WTC11 (cell line): ENCODE measurements around the gene U2AF1L4. TPM values are rescaled to one million over a fixed set of nuclear protein-coding genes. Genes with fewer than 3 reads are reported as not detected.

Experiments used
- ATAC-seq: fragments of 200-7000 bp; cut with Tn5 transposase; 2 replicates; pipeline ENCODE4 v1.10.0; 2021; ENCODE audit warnings: mild to moderate bottlenecking, moderate library complexity
- CTCF ChIA-PET: fragments of 300-600 bp; sonication (Branson Sonifier 250); formaldehyde crosslinking; loops from one replicate; lab custom pipeline; 2021; ENCODE audit warnings: antibody characterized with exemption; lab: Charles Lee
- POLR2A ChIA-PET: fragments of 350-600 bp; sonication (Branson Sonifier 250); formaldehyde crosslinking; loops from one replicate; lab custom pipeline; 2021; ENCODE audit warnings: antibody characterized with exemption; lab: Charles Lee
- DNase-seq: peaks from one replicate; pipeline ENCODE4 v3.0.0; 2021; ENCODE audit warnings: low spot score
- H3K27ac Mint-ChIP-seq: 2 replicates; pipeline ENCODE4 v1.8.0; 2021; ENCODE audit warnings: mixed read lengths
- H3K27me3 Mint-ChIP-seq: 2 replicates; pipeline ENCODE4 v1.8.0; 2021; ENCODE audit warnings: low read depth, mild to moderate bottlenecking, moderate library complexity, mixed read lengths
- H3K36me3 Mint-ChIP-seq: 2 replicates; pipeline ENCODE4 v1.8.0; 2021; ENCODE audit warnings: mixed read lengths
- H3K4me1 Mint-ChIP-seq: 2 replicates; pipeline ENCODE4 v1.8.0; 2022; ENCODE audit warnings: mixed read lengths
- H3K4me3 Mint-ChIP-seq: 2 replicates; pipeline ENCODE4 v1.8.0; 2021; ENCODE audit warnings: mild to moderate bottlenecking, moderate library complexity, mixed read lengths
- H3K9me3 Mint-ChIP-seq: 2 replicates; pipeline ENCODE4 v1.8.0; 2021; ENCODE audit warnings: mixed read lengths
- CREB1 ChIP-seq: sonication (generic); formaldehyde crosslinking; IDR thresholded peaks from 2 replicates; pipeline ENCODE4 v1.8.0; 2023; ENCODE audit warnings: mild to moderate bottlenecking, missing genetic modification reagents
- E2F4 ChIP-seq: sonication (generic); formaldehyde crosslinking; IDR thresholded peaks from 2 replicates; pipeline ENCODE4 v1.8.1; 2022; ENCODE audit warnings: low read depth, mild to moderate bottlenecking, moderate library complexity, missing genetic modification reagents, borderline replicate concordance
- FOXP4 ChIP-seq: sonication (generic); formaldehyde crosslinking; IDR thresholded peaks from 2 replicates; pipeline ENCODE4 v1.8.0; 2022; ENCODE audit warnings: mild to moderate bottlenecking, missing genetic modification reagents
- HMGXB4 ChIP-seq: sonication (generic); formaldehyde crosslinking; IDR thresholded peaks from 2 replicates; pipeline ENCODE4 v1.8.1; 2023; ENCODE audit warnings: mild to moderate bottlenecking, moderate library complexity, missing genetic modification reagents
- TEAD4 ChIP-seq: sonication (generic); formaldehyde crosslinking; IDR thresholded peaks from 2 replicates; pipeline ENCODE4 v1.8.0; 2022; ENCODE audit warnings: mild to moderate bottlenecking, missing genetic modification reagents
- ZBTB43 ChIP-seq: sonication (generic); formaldehyde crosslinking; IDR thresholded peaks from 2 replicates; pipeline ENCODE4 v1.8.1; 2023; ENCODE audit warnings: mild to moderate bottlenecking, missing genetic modification reagents
- ZNF121 ChIP-seq: sonication (generic); formaldehyde crosslinking; IDR thresholded peaks from 2 replicates; pipeline ENCODE4 v1.8.0; 2023; ENCODE audit warnings: missing genetic modification reagents
- ZNF232 ChIP-seq: sonication (generic); formaldehyde crosslinking; IDR thresholded peaks from 2 replicates; pipeline ENCODE4 v1.8.0; 2022; ENCODE audit warnings: mild to moderate bottlenecking, missing genetic modification reagents
- ZNF263 ChIP-seq: sonication (generic); formaldehyde crosslinking; IDR thresholded peaks from 2 replicates; pipeline ENCODE4 v1.8.1; 2022; ENCODE audit warnings: low read depth, mild to moderate bottlenecking, moderate library complexity, missing genetic modification reagents
- ZNF281 ChIP-seq: sonication (generic); formaldehyde crosslinking; IDR thresholded peaks from 2 replicates; pipeline ENCODE4 v1.8.0; 2023; ENCODE audit warnings: mild to moderate bottlenecking, missing genetic modification reagents
- ZNF396 ChIP-seq: fragments of 250-450 bp; sonication (Bioruptor Pico); IDR thresholded peaks from 2 replicates; pipeline ENCODE4 v1.8.0; 2021; ENCODE audit warnings: mild to moderate bottlenecking, moderate library complexity, borderline replicate concordance
- ZNF671 ChIP-seq: fragments of 250-450 bp; sonication (Bioruptor Pico); IDR thresholded peaks from 2 replicates; pipeline ENCODE4 v1.8.0; 2021; ENCODE audit warnings: mild to moderate bottlenecking
- total RNA-seq: library from RNA; stranded (reverse); gene quantifications from 3 replicates; pipeline ENCODE4 v1.2.3, GENCODE V29; 2021

Gene U2AF1L4
- total RNA-seq, 1 experiment from 2014 or later: 20.9 TPM

GRCh38 chr19:35746531-35746930 is 1.3 kb upstream of the U2AF1L4 start:
- CTCF ChIA-PET: interaction anchor here (1.5 kb wide), 1 partner anchor 44 kb away, joined by 4 read pairs; no protein-coding TSS in a partner anchor
- peaks cover 27% of the 10 kb centered on the region for H3K4me1 Mint-ChIP-seq

GRCh38 chr19:35746087-35746462 is 857 bp upstream of the U2AF1L4 start:
- Mint-ChIP-seq H3K36me3 (peaks cover 6% of the 10 kb centered on the region; the same call in 1 of the 2 replicates), H3K9me3 (no peaks in the 10 kb centered on the region), H3K27ac (peak overlapping the region; percentile 99), H3K27me3 (no peaks in the 10 kb centered on the region), H3K4me3 (peak overlapping the region; percentile 98), H3K4me1 (peaks cover 27% of the 10 kb centered on the region)
- ChIA-PET POLR2A (interaction anchor here (0.9 to 1.3 kb wide), 4 partner anchors 11 to 102 kb away, joined by 3 to 6 read pairs (median 4); partner anchors contain the start of genes HSPB6 and KMT2B), CTCF (interaction anchor here (0.9 to 2.0 kb wide), 9 partner anchors 10 to 308 kb away, joined by 3 to 41 read pairs (median 5); partner anchors contain the start of genes HSPB6, PROSER3 and THAP8)
- DNase-seq (no peak), ATAC-seq (no peak)
- TF ChIP-seq ZNF121: no peak
- no peak for TF ChIP-seq FOXP4 (CRISPR knock-in tag)
- no peak for TF ChIP-seq ZBTB43 (CRISPR knock-in tag)

More at GRCh38 chr19:35746531-35746930, 1.3 kb upstream of the U2AF1L4 start:
- Mint-ChIP-seq H3K36me3 (peaks cover 6% of the 10 kb centered on the region; the same call in 1 of the 2 replicates), H3K9me3 (no peaks in the 10 kb centered on the region), H3K4me3 (peak overlapping the region; percentile 98), H3K27ac (peak overlapping the region; percentile 99; the same call in 1 of the 2 replicates), H3K27me3 (no peaks in the 10 kb centered on the region)
- POLR2A ChIA-PET: no interaction called here
- DNase-seq: no peak
- no peak for ATAC-seq
- TF ChIP-seq HMGXB4 (CRISPR knock-in tag): no peak
- TF ChIP-seq E2F4 (CRISPR knock-in tag): no peak
- TF ChIP-seq ZNF396: no peak
- no peak for TF ChIP-seq CREB1
- TF ChIP-seq ZNF232 (CRISPR knock-in tag): no peak
- TF ChIP-seq ZNF671: no peak
- no peak for TF ChIP-seq ZNF263
- no peak for TF ChIP-seq ZNF281 (CRISPR knock-in tag)
- TF ChIP-seq TEAD4 (CRISPR knock-in tag): no peak
- TF ChIP-seq, all 79 proteins: peak for 0
